Right lobe of liver (tissue), 4 donors: ENCODE data around the gene MEMO1.

Experiments used
- CTCF ChIP-seq, 4 donors: fragments of 200-600 bp in 3 of 4; fragments of 450-650 bp in 1 of 4; IDR thresholded peaks; one replicate each; pipeline versions ENCODE4 v1.5.1 to v1.8.0; 2016 to 2022; ENCODE audit warnings: antibody characterized with exemption in 4 of 4, mild to moderate bottlenecking in 2 of 4
- POLR2A ChIP-seq: fragments of 450-650 bp; IDR thresholded peaks from one replicate; pipeline ENCODE4 v1.6.1; 2017; ENCODE audit warnings: antibody characterized with exemption, mild to moderate bottlenecking
- donor health status: DM: no; HTN: no; CAD: no.
- donor health status: DM: no; HTN: no; CAD: no.
- donor health status: DM: no; HTN: yes; CAD: no.

GRCh38 chr2:31958140-31958717, 52.6 kb downstream of the MEMO1 start:
- TF ChIP-seq POLR2A (no peak), CTCF (IDR thresholded peaks at IDR 0.05) (no peak)
